GM20000 (cell line): ENCODE results near the gene CNTN1.

Source experiments
- DNase-seq: peaks from one replicate; pipeline ENCODE4 v3.0.0; 2012; ENCODE audit warnings: low spot score
- TF ChIP-seq, protein P1 (sequence below): IDR thresholded peaks from 2 replicates; pipeline ENCODE4 v1.5.1; 2012; ENCODE audit warnings: mild to moderate bottlenecking, control low read depth; ENCODE audit errors: extremely low read depth, missing control alignments

CNTN1 gene

GRCh38 chr12:41055875-41056577 lies 363.8 kb downstream of the CNTN1 start:
- TF ChIP-seq, protein P1, sequence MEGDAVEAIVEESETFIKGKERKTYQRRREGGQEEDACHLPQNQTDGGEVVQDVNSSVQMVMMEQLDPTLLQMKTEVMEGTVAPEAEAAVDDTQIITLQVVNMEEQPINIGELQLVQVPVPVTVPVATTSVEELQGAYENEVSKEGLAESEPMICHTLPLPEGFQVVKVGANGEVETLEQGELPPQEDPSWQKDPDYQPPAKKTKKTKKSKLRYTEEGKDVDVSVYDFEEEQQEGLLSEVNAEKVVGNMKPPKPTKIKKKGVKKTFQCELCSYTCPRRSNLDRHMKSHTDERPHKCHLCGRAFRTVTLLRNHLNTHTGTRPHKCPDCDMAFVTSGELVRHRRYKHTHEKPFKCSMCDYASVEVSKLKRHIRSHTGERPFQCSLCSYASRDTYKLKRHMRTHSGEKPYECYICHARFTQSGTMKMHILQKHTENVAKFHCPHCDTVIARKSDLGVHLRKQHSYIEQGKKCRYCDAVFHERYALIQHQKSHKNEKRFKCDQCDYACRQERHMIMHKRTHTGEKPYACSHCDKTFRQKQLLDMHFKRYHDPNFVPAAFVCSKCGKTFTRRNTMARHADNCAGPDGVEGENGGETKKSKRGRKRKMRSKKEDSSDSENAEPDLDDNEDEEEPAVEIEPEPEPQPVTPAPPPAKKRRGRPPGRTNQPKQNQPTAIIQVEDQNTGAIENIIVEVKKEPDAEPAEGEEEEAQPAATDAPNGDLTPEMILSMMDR = no peak
- no peak for DNase-seq

- DNase-seq = no peak
- TF ChIP-seq, protein P1 = no peak
Measured at GRCh38 chr12:41058266-41058665, 366.0 kb downstream of the CNTN1 start.

DNA sequence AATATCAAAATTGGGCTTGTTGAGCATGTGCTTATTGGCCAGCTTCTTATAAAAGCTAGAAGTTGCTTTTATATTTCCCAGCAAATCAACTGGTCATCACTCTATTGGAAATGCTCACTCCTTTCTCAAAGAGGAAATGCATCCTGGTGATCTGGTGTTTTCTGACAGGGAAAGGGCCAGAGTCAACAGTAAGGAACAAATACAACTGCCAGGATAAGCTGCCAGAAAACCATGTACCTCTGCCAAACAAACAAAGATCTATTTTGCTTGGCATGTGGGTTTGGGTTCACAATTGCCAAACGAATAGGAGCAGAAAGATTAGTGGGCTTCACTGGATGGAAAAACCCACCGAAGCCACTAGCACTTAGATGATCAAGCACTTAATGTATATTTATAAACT lies 369.0 kb downstream of the CNTN1 start:
- no peak for DNase-seq
- TF ChIP-seq, protein P1 = no peak

- TF ChIP-seq, protein P1 = no peak
- DNase-seq = no peak
Measured at GRCh38 chr12:41064411-41064810, 372.2 kb downstream of the CNTN1 start.

DNA sequence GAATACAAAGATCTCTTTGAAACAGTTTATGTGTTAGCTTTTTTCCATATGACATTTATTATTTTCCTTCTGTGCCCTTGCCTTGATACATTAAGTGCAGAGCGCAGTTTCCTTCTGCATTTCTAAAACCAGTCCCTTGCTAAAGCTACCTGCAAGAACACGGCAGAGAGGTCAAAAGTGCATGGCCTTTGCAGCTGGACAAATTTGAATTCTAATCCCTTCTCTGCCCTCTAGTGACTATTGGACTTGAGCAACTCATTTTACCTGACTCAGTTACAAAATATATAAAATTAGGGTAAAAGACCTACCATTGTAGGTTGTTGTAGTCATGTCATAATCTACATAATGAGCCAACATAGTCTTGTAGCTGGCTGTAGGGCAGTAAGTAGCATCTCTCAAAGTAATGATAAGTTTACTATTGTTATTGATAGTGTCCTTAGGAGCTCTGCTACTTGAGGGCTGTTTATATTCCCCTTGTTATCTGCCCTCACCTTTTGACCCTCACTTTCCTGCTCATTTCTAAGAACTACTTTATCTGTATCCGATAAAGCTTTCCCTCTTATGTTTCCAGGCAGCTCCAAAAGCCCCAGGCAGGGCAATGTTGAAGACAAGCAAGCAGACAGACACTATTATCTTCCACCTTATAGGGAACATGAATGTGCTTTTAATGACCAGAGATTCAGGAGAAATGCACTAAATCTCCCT lies 375.9 kb downstream of the CNTN1 start:
- TF ChIP-seq, protein P1 = no peak
- no peak for DNase-seq

DNA sequence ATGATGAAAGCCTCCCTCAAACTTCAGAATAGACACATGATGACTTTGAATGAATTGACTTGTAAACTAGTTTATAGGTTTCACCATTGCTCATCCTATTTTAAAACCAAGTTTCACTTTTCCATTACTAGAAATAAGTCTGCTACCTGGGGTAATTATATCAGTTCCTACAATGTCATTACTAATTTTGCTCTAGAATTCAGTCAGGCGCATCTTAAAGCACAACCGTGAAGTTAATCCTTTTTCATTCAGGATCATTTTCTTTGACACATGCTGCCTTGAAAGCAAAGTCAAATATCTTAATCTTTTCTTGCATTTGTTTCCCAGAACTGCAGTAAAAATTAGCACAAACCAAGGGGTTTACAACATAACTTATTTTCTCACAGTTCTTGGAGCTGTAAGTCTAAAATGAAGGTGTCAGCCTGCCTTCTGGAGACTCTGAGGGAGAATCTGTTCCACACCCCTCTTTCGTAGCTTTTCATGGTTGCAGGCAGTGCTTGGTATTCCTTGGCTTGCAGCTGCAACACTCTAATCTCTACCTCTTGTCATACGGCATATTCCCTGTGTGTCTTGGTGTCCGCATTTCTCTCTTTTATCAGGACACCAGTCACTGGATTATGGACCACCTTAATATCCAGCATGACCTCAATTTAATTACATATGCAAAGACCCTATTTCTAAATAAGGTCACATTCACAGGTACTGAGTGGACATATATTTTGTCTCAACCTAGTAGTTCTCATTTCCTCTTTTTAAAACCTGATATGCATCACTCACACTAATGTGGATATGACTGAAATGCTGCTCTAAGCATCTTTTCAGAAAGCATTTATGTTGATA lies 381.6 kb downstream of the CNTN1 start:
- no peak for DNase-seq
- TF ChIP-seq, protein P1 = no peak

DNA sequence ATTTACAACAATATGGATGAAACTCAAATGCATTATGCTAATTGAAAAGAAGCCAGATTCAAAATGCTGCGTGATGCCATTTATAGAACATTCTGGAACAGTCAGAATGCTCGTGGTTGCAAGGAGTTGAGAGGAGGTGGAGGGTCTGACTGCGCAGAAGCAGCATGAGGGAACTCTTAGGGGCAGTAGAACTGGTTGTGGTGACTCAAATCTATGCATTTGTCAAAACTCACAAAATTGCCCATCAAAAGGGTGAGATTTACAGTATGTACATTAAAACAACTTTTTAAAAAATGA lies 382.2 kb downstream of the CNTN1 start:
- DNase-seq = no peak
- TF ChIP-seq, protein P1 = no peak
